GM19467 (cell line): ENCODE measurements around the gene ZSCAN12.

Experiments used
- ATAC-seq: cut with Tn5 transposase; IDR thresholded peaks from one replicate; pipeline ENCODE4 v1.9.1; 2021; ENCODE audit warnings: mild to moderate bottlenecking, moderate library complexity; ENCODE audit not compliant: unreplicated experiment

ZSCAN12 gene

GRCh38 chr6:28333047-28333446 is 66.5 kb downstream of the ZSCAN12 start:
- no peak for ATAC-seq

DNA sequence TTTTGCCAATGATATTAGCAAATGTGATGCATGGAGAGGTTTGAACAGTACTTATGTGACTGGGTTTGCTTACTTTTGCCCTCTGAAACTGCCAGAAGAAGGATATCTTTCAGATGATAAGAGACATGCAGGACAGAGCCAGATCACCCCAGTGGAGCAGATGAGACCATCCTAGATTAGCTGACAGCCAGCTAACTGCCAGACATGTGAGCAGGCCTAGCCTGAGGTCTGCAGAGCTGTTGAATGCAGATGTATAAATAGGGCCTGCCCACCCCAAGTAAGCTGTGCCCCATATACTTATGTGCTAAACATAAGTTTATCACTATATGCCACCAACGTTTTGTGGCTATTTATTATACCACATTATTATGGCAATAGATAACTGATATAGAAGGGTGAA is 69.5 kb downstream of the ZSCAN12 start:
- no peak for ATAC-seq
